KMS-11 (cell line): ENCODE data around the gene C19orf12.

ENCODE experiments used
- H2AFZ ChIP-seq: fragments of 200-600 bp; sonication (generic); 2 replicates; pipeline ENCODE4 v1.6.1; 2016; ENCODE audit warnings: antibody characterized with exemption, mixed run types, low read depth
- H3K27ac ChIP-seq: fragments of 200-600 bp; sonication (generic); 2 replicates; pipeline ENCODE4 v1.6.1; 2016; ENCODE audit warnings: mild to moderate bottlenecking, mixed run types
- H3K27me3 ChIP-seq: fragments of 200-600 bp; sonication (generic); 2 replicates; pipeline ENCODE4 v1.6.1; 2017; ENCODE audit warnings: mild to moderate bottlenecking, low read depth, mixed run types, moderate library complexity; ENCODE audit not compliant: insufficient read depth
- H3K36me3 ChIP-seq: fragments of 200-600 bp; sonication (generic); 2 replicates; pipeline ENCODE4 v1.6.1; 2017; ENCODE audit warnings: mild to moderate bottlenecking, mixed run types; ENCODE audit not compliant: insufficient read depth
- H3K4me1 ChIP-seq: fragments of 200-600 bp; sonication (generic); 2 replicates; pipeline ENCODE4 v1.6.1; 2016; ENCODE audit warnings: mild to moderate bottlenecking, low read depth, mixed run types; ENCODE audit not compliant: poor library complexity, severe bottlenecking
- H3K4me2 ChIP-seq: fragments of 200-600 bp; sonication (generic); 2 replicates; pipeline ENCODE4 v1.7.0; 2016; ENCODE audit warnings: mild to moderate bottlenecking, mixed run types
- H3K4me3 ChIP-seq: fragments of 200-600 bp; sonication (generic); IDR thresholded peaks from 2 replicates; pipeline ENCODE4 v1.6.1; 2017; ENCODE audit warnings: low read depth, low read length, mixed read lengths; ENCODE audit not compliant: insufficient read depth
- H3K79me2 ChIP-seq: fragments of 200-600 bp; sonication (generic); 2 replicates; pipeline ENCODE4 v1.6.1; 2016; ENCODE audit warnings: low read depth, mixed run types; ENCODE audit not compliant: insufficient read depth
- H3K9ac ChIP-seq: fragments of 200-600 bp; sonication (generic); 2 replicates; pipeline ENCODE4 v1.6.1; 2016; ENCODE audit warnings: mild to moderate bottlenecking, mixed run types
- H4K20me1 ChIP-seq: fragments of 200-600 bp; sonication (generic); 2 replicates; pipeline ENCODE4 v1.6.1; 2016; ENCODE audit warnings: mild to moderate bottlenecking, mixed run types; ENCODE audit not compliant: insufficient read depth
- TF ChIP-seq, protein P1 (sequence below): fragments of 200-600 bp; sonication (generic); conservative IDR thresholded peaks from 2 replicates; pipeline ENCODE4 v1.6.1; 2017; ENCODE audit warnings: low read depth, mild to moderate bottlenecking, antibody characterized with exemption, low read length, moderate library complexity, mixed read lengths

C19orf12 gene

DNA sequence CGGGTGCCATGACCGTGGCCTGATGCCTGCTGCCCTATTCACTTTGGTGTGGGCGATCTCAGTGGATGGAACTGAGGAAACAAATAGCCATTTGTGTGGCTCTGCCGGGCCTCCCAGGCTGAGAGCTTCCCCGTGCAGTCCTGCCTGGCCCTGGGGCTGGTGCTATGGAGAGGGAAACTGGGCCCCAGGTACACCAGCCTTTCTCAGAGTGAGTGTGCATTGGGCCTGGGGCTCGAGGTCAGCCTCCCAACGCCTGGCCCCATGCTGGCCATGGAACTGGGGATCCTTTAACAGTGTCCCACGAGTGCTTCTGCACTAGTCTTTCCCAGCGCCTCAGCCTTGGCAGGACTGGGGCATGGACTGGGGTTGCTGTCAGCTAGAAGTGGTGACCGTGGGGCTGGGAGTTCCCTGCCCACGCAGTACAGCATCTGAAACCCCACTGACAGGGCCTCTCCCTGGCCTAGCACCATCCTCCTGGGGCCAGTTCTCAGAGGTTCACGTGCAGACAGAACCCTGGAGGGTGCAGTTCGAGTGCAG is 39.3 kb downstream of the C19orf12 start:
- Histone ChIP-seq H3K4me1 (no peaks in the 10 kb centered on the region), H4K20me1 (no peaks in the 10 kb centered on the region), H3K4me2 (no peak overlapping the region), H3K4me3 (no peak overlapping the region), H3K9ac (no peak overlapping the region), H3K27ac (no peak overlapping the region), H2AFZ (no peak overlapping the region), H3K36me3 (no peaks in the 10 kb centered on the region), H3K79me2 (no peaks in the 10 kb centered on the region), H3K27me3 (no peaks in the 10 kb centered on the region)
- TF ChIP-seq, protein P1, sequence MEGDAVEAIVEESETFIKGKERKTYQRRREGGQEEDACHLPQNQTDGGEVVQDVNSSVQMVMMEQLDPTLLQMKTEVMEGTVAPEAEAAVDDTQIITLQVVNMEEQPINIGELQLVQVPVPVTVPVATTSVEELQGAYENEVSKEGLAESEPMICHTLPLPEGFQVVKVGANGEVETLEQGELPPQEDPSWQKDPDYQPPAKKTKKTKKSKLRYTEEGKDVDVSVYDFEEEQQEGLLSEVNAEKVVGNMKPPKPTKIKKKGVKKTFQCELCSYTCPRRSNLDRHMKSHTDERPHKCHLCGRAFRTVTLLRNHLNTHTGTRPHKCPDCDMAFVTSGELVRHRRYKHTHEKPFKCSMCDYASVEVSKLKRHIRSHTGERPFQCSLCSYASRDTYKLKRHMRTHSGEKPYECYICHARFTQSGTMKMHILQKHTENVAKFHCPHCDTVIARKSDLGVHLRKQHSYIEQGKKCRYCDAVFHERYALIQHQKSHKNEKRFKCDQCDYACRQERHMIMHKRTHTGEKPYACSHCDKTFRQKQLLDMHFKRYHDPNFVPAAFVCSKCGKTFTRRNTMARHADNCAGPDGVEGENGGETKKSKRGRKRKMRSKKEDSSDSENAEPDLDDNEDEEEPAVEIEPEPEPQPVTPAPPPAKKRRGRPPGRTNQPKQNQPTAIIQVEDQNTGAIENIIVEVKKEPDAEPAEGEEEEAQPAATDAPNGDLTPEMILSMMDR, result no peak

DNA sequence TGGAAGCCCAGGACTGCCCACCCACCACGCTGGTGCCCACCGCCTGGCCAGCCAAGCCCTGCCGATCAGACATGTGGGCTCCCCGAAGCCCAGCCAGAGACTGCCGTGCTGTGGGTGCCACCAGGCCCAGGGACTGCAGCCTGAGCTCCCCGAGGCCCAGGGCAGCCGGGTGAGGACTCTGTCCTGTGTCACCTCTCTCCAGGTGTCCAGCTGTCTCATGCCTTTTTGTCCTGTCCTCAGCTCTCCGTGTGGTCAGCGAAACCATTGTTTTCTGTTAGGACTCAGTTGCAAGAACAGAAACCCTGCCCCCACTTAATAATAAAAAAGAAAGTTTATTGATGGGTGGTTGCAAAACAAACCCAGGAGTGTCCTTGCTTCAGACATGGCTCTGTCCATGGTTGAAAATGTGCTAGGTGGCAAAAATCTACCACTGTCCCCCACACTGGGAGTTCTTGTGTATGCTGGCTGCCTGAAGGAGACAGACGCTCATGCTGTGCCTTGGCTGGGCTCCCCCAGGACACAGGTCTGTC is 39.9 kb downstream of the C19orf12 start:
- no peaks in the 10 kb centered on the region for H4K20me1 ChIP-seq
- no peaks in the 10 kb centered on the region for H3K27me3 ChIP-seq
- no peaks in the 10 kb centered on the region for H3K79me2 ChIP-seq
- no peak overlapping the region for H3K4me3 ChIP-seq
- no peaks in the 10 kb centered on the region for H3K4me1 ChIP-seq
- no peak overlapping the region for H3K4me2 ChIP-seq
- no peak overlapping the region for H3K9ac ChIP-seq
- no peak overlapping the region for H3K27ac ChIP-seq
- no peak overlapping the region for H2AFZ ChIP-seq
- no peaks in the 10 kb centered on the region for H3K36me3 ChIP-seq
- TF ChIP-seq, protein P1, result no peak

DNA sequence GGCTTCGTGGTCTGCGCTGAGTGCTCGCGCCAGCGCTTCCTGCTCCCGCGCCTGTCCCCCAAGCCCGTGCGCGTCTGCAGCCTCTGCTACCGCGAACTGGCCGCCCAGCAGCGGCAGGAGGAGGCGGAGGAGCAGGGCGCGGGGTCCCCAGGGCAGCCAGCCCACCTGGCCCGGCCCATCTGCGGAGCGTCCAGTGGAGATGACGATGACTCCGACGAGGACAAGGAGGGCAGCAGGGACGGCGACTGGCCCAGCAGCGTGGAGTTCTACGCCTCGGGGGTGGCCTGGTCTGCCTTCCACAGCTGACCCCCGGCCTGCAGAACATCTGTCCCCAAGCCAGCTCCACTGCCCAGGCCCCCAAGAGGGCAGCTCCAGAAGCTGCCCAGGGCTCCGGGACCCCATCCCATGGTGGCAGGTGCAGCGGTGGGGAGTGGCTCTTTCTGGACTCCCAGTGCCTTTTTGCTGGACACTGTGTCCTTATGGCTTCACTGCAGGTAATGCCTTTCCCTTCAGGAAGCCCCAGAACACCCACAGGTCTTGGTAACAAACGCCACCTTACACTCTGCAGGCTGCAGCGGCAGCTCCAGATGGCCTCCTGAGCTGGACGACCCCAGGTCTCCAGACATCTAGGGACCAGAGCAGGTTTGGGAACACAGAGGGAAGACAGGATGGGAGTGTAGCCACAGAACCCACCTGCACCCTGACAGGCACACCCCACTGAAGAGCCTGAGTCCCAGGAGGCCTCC is 40.5 kb downstream of the C19orf12 start:
- no peak overlapping the region for H2AFZ ChIP-seq
- H3K27me3 ChIP-seq, result no peaks in the 10 kb centered on the region
- H3K36me3 ChIP-seq, result no peaks in the 10 kb centered on the region
- no peaks in the 10 kb centered on the region for H3K4me1 ChIP-seq
- no peak overlapping the region for H3K27ac ChIP-seq
- H3K4me3 ChIP-seq, result no peak overlapping the region
- H3K4me2 ChIP-seq, result no peak overlapping the region
- H3K9ac ChIP-seq, result no peak overlapping the region
- no peaks in the 10 kb centered on the region for H4K20me1 ChIP-seq
- no peaks in the 10 kb centered on the region for H3K79me2 ChIP-seq
- TF ChIP-seq, protein P1, result no peak

DNA sequence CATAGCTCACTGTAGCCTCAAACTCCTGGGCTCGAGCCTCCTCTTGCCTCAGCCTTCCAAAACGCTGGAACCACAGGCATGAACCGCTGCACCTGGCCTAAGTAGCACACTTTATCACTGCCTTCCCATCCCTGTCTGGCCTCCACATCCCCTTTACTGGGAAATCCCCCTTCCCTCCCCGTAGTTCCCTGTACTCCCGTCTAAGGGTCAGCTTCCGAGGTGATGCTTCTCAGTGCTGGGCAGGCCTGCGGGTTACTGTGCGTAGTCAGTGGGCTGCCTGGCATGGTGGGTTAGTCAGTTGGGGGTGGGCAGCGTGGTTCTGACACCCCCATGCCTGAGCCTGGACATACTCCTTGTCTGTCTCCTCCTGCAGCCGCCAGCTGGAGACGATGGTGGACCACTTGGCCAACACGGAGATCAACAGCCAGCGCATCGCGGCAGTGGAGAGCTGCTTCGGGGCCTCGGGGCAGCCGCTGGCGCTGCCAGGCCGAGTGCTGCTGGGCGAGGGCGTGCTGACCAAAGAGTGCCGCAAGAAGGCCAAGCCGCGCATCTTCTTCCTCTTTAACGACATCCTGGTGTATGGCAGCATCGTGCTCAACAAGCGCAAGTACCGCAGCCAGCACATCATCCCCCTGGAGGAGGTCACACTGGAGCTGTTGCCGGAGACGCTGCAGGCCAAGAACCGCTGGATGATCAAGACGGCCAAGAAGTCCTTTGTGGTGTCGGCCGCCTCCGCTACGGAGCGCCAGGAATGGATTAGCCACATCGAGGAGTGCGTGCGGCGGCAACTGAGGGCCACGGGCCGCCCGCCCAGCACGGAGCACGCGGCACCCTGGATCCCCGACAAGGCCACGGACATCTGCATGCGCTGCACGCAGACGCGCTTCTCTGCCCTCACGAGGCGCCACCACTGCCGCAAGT is 41.4 kb downstream of the C19orf12 start:
- no peaks in the 10 kb centered on the region for H3K27me3 ChIP-seq
- H3K79me2 ChIP-seq, result no peaks in the 10 kb centered on the region
- H3K36me3 ChIP-seq, result no peaks in the 10 kb centered on the region
- no peak overlapping the region for H3K9ac ChIP-seq
- no peak overlapping the region for H3K4me2 ChIP-seq
- no peak overlapping the region for H3K4me3 ChIP-seq
- TF ChIP-seq, protein P1, result no peak
- no peak overlapping the region for H3K27ac ChIP-seq
- H4K20me1 ChIP-seq, result no peaks in the 10 kb centered on the region
- H3K4me1 ChIP-seq, result no peaks in the 10 kb centered on the region
- no peak overlapping the region for H2AFZ ChIP-seq
